GM23248 (cell line): ENCODE measurements around the gene PCDH10.

Experiments used
- EZH2 ChIP-seq: fragments of 200-600 bp; sonication (generic); IDR thresholded peaks from 2 replicates; pipeline ENCODE4 v1.6.1; 2018; ENCODE audit warnings: antibody characterized with exemption, mild to moderate bottlenecking; ENCODE audit not compliant: insufficient read depth, poor library complexity, severe bottlenecking
- EZH2phosphoT487 ChIP-seq: fragments of 200-600 bp; sonication (generic); IDR thresholded peaks from 2 replicates; pipeline ENCODE4 v1.6.1; 2018; ENCODE audit warnings: antibody characterized with exemption, moderate library complexity, mild to moderate bottlenecking, low read depth; ENCODE audit not compliant: insufficient read depth

DNA sequence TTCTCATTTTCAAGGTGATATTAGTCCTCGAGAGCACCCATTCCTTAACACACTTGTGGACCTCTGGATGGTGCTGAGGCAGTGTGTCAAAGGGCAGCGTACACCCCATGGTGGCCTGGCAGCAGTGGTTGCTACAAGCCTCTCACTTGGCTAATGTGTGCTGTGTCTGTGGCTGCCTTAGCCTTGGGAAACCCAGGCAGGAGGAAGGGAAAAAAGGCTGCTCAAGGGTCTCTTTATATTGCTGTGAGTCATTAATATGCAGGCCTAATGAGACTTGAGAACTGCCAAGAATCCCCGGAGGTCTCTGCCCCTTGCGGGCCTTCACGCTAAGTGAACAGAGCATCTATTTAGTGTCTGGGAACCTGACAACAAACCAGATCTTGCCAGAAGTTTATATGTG, 7.0 kb downstream of the PCDH10 start:
- TF ChIP-seq EZH2phosphoT487 = no peak
- TF ChIP-seq EZH2 = no peak
